Measurements from ENCODE around the gene METTL13.
"Not testable (repeated sequence)": the region's sequence is repeated elsewhere in the genome, so short reads cannot be mapped to it uniquely, and the experiment has no call there.

The METTL13 gene

GRCh38 chr1:171769754-171770153 is 11.7 kb upstream of the METTL13 start:
- no peak for DNase-seq

- DNase-seq: no peak
These were observed 9.1 kb upstream of the METTL13 start for GRCh38 chr1:171772312-171772711.

- no peak for DNase-seq
These were observed 781 bp upstream of the METTL13 start for GRCh38 chr1:171780583-171781175.

GRCh38 chr1:171783816-171784530 is 2.5 kb downstream of the METTL13 start:
- no peak for DNase-seq

GRCh38 chr1:171784784-171785183 is 3.3 kb downstream of the METTL13 start:
- no peak for DNase-seq

- no peak for DNase-seq
These were observed 4.3 kb downstream of the METTL13 start for GRCh38 chr1:171785766-171786165.

- DNase-seq: no peak
These were observed 5.1 kb downstream of the METTL13 start for GRCh38 chr1:171786534-171786933.

- DNase-seq: no peak
These were observed 6.4 kb downstream of the METTL13 start for GRCh38 chr1:171787686-171788480.

- DNase-seq: peak; percentile 13
These were observed 7.2 kb downstream of the METTL13 start for GRCh38 chr1:171788696-171789095.

- no peak for DNase-seq
These were observed 8.9 kb downstream of the METTL13 start for GRCh38 chr1:171790318-171790717.

- no peak for DNase-seq
These were observed 11.4 kb downstream of the METTL13 start for GRCh38 chr1:171792656-171793369.

- DNase-seq: no peak
These were observed 12.2 kb downstream of the METTL13 start for GRCh38 chr1:171793636-171794035.

- DNase-seq: peak; percentile 80
These were observed 12.6 kb downstream of the METTL13 start for GRCh38 chr1:171794085-171794484.

- DNase-seq: no peak
These were observed 15.1 kb downstream of the METTL13 start for GRCh38 chr1:171796592-171796991.

- no peak for DNase-seq
These were observed 16.9 kb downstream of the METTL13 start for GRCh38 chr1:171798311-171798710.

GRCh38 chr1:171798765-171799164 is 17.3 kb downstream of the METTL13 start:
- DNase-seq: no peak

GRCh38 chr1:171799166-171799565 is 17.7 kb downstream of the METTL13 start:
- no peak for DNase-seq

- DNase-seq: not testable (repeated sequence)
These were observed 18.2 kb downstream of the METTL13 start for GRCh38 chr1:171799698-171800097.

GRCh38 chr1:171800342-171800741 is 18.9 kb downstream of the METTL13 start:
- DNase-seq: no peak

GRCh38 chr1:171800851-171801250 is 19.4 kb downstream of the METTL13 start:
- no peak for DNase-seq

GRCh38 chr1:171801487-171801891 is 20.0 kb downstream of the METTL13 start:
- peak; percentile 61 for DNase-seq

GRCh38 chr1:171802207-171802606 is 20.7 kb downstream of the METTL13 start:
- peak; percentile 30 for DNase-seq

- no peak for DNase-seq
These were observed 21.6 kb downstream of the METTL13 start for GRCh38 chr1:171803045-171803444.

All from kidney glomerular epithelial cell (primary cell).